K562 (cell line): Measurements from ENCODE around the gene KL. TPM values are rescaled to one million over a fixed set of nuclear protein-coding genes. Genes with fewer than 3 reads are reported as not detected.

Experiments
- ATAC-seq: fragments of 200-7000 bp; cut with Tn5 transposase; 3 replicates; pipeline ENCODE4 v1.9.1; 2020; ENCODE audit warnings: moderate library complexity
- BruUV-seq: library from RNA; stranded (reverse); fragments of 400-500 nt; replicated peaks from 2 replicates; lab custom pipeline; 2021; lab: Mats Ljungman, UMichigan
- CTCF ChIA-PET: fragments of 300-600 bp; formaldehyde crosslinking; extraction: SDS; loops from one replicate; lab custom pipeline; 2021; ENCODE audit warnings: low intra/inter-chr PET ratio; lab: Yijun Ruan, JAX
- POLR2A ChIA-PET: fragments of 300-600, 350-650 bp; sonication (Branson Sonifier 250); formaldehyde crosslinking; extraction: SDS; loops from one replicate; lab custom pipeline; 2021; ENCODE audit warnings: antibody characterized with exemption, inconsistent platforms; lab: Yijun Ruan, JAX
- DNase-seq, 4 experiments: peaks; one replicate each; pipeline versions ENCODE4 v3.0.0 to v3.0.0-alpha.2; 2011 to 2018; ENCODE audit warnings: low spot score in 3 of 4, mixed read lengths in 3 of 4; ENCODE audit errors: extremely low read depth in 1 of 4
- FAIRE-seq: peaks from 2 replicates; lab custom pipeline; 2011; peaks lifted over from hg19 to GRCh38; lab: Jason Lieb, UNC
- H2AFZ ChIP-seq: 2 replicates; pipeline ENCODE4 v1.6.0; 2011; ENCODE audit warnings: low read depth, low read length, control low read depth, inconsistent platforms
- H3K27ac ChIP-seq: fragments of 200-600 bp; 3 replicates; pipeline ENCODE4 v1.8.0; 2011; ENCODE audit warnings: low read depth, mild to moderate bottlenecking, control low read depth, inconsistent platforms, low read length, moderate library complexity, mixed read lengths; ENCODE audit errors: extremely low read depth
- H3K27me3 ChIP-seq, 2 experiments: fragments of 300-600 bp in 1 of 2; 2 replicates in 1 of 2; 3 replicates in 1 of 2; pipeline versions ENCODE4 v1.6.0 to v1.8.0; 2011; ENCODE audit warnings: inconsistent platforms in 2 of 2, low read length in 2 of 2, mild to moderate bottlenecking in 1 of 2, mixed read lengths in 1 of 2, moderate library complexity in 1 of 2; ENCODE audit not compliant: control insufficient read depth in 2 of 2, insufficient read depth in 2 of 2
- H3K36me3 ChIP-seq: fragments of 300-600 bp; 3 replicates; pipeline ENCODE4 v1.8.0; 2011; ENCODE audit warnings: mild to moderate bottlenecking, low read length, inconsistent platforms; ENCODE audit not compliant: control insufficient read depth, insufficient read depth
- H3K4me1 ChIP-seq, 2 experiments: fragments of 200-600 bp in 1 of 2; replicated peaks in 1 of 2; 2 replicates in 1 of 2; 3 replicates in 1 of 2; pipeline versions ENCODE4 v1.5.1 to v1.8.0; 2011; ENCODE audit warnings: inconsistent platforms in 2 of 2, low read length in 2 of 2, mild to moderate bottlenecking in 1 of 2, mixed read lengths in 1 of 2, moderate library complexity in 1 of 2; ENCODE audit not compliant: control insufficient read depth in 2 of 2, insufficient read depth in 2 of 2
- H3K4me2 ChIP-seq: 2 replicates; pipeline ENCODE4 v1.6.1; 2011; ENCODE audit warnings: low read length, control low read depth, inconsistent platforms, mixed read lengths; ENCODE audit not compliant: insufficient read depth
- H3K4me3 ChIP-seq: fragments of 200-600 bp; sonication (generic), shearing (Covaris generic); 2 replicates; pipeline ENCODE4 v1.5.1; 2016; ENCODE audit warnings: control low read depth, inconsistent platforms
- H3K79me2 ChIP-seq: fragments of 200-600 bp; 3 replicates; pipeline ENCODE4 v1.8.0; 2011; ENCODE audit warnings: low read length, inconsistent platforms; ENCODE audit not compliant: control insufficient read depth, insufficient read depth
- H3K9ac ChIP-seq, 2 experiments: 2 replicates each; pipeline versions ENCODE4 v1.6.0 to v1.6.1; 2011; ENCODE audit warnings: low read depth in 2 of 2, low read length in 2 of 2, control low read depth in 1 of 2, inconsistent platforms in 1 of 2, mild to moderate bottlenecking in 1 of 2, mixed read lengths in 1 of 2; ENCODE audit not compliant: insufficient read depth in 1 of 2
- H3K9me1 ChIP-seq: one replicate; pipeline ENCODE4 v1.6.0; 2011; ENCODE audit warnings: inconsistent platforms, mild to moderate bottlenecking, low read length, moderate library complexity; ENCODE audit not compliant: control insufficient read depth, insufficient read depth
- H3K9me3 ChIP-seq: replicated peaks from 2 replicates; pipeline ENCODE4 v1.5.1; 2011; ENCODE audit warnings: low read depth, low read length, inconsistent platforms; ENCODE audit not compliant: control insufficient read depth, insufficient read depth
- H4K20me1 ChIP-seq: replicated peaks from 2 replicates; pipeline ENCODE4 v1.6.1; 2011; ENCODE audit warnings: low read length, inconsistent platforms, mixed read lengths; ENCODE audit not compliant: control insufficient read depth, insufficient read depth
- ARNT ChIP-seq, 2 experiments: fragments of 450-650 bp; IDR thresholded peaks; 2 replicates each; pipeline ENCODE4 v1.6.1; 2016; ENCODE audit warnings: mild to moderate bottlenecking in 1 of 2
- BRF1 ChIP-seq: IDR thresholded peaks from 3 replicates; pipeline ENCODE4 v1.6.1; 2011; ENCODE audit warnings: borderline replicate concordance, mild to moderate bottlenecking; ENCODE audit not compliant: insufficient read length; ENCODE audit errors: extremely low read depth
- MAFF ChIP-seq: IDR thresholded peaks from 2 replicates; pipeline ENCODE4 v1.6.1; 2012; ENCODE audit warnings: low read length, improper control_type of control experiment
- MAX ChIP-seq: sonication (generic); formaldehyde crosslinking; IDR thresholded peaks from 2 replicates; pipeline ENCODE4 v1.9.0; 2022; ENCODE audit warnings: mild to moderate bottlenecking, missing genetic modification reagents
- POLR3A ChIP-seq: IDR thresholded peaks from 2 replicates; pipeline ENCODE4 v1.6.1; 2011; ENCODE audit warnings: borderline replicate concordance, mild to moderate bottlenecking, moderate library complexity; ENCODE audit not compliant: insufficient read length, insufficient read depth; ENCODE audit errors: extremely low read depth
- RBM34 ChIP-seq: fragments of 200-400 bp; formaldehyde crosslinking; IDR thresholded peaks from 2 replicates; pipeline ENCODE4 v1.6.1; 2018; ENCODE audit warnings: low read length, borderline replicate concordance; ENCODE audit not compliant: insufficient read depth
- TCF15 ChIP-seq: fragments of 250-450 bp; sonication (Bioruptor Pico); IDR thresholded peaks from 2 replicates; pipeline ENCODE4 v1.8.0; 2022; ENCODE audit warnings: moderate library complexity, mild to moderate bottlenecking, inconsistent platforms
- UBTF ChIP-seq, 2 experiments: IDR thresholded peaks; 2 replicates each; pipeline ENCODE4 v1.6.1; 2012; ENCODE audit warnings: improper control_type of control experiment in 2 of 2, low read depth in 2 of 2, low read length in 2 of 2, borderline replicate concordance in 1 of 2
- ZFP1 ChIP-seq: fragments of 450-650 bp; formaldehyde crosslinking; IDR thresholded peaks from 2 replicates; pipeline ENCODE4 v1.4.0; 2020; ENCODE audit warnings: mild to moderate bottlenecking, mixed read lengths
- ZNF347 ChIP-seq: fragments of 450-650 bp; formaldehyde crosslinking; IDR thresholded peaks from 2 replicates; pipeline ENCODE4 v1.4.0; 2020; ENCODE audit warnings: low read depth, mild to moderate bottlenecking, moderate library complexity
- ZNF609 ChIP-seq: sonication (generic); formaldehyde crosslinking; IDR thresholded peaks from 2 replicates; pipeline ENCODE4 v1.8.1; 2023; ENCODE audit warnings: missing genetic modification reagents, mild to moderate bottlenecking, borderline replicate concordance
- ZSCAN29 ChIP-seq: fragments of 450-650 bp; IDR thresholded peaks from 2 replicates; pipeline ENCODE4 v1.6.1; 2017
- WGBS: fragments of 100-300 bp; shearing (Covaris generic); methylation state at CpG from one replicate; pipeline ENCODE4 v1.1.6; 2016; ENCODE audit warnings: low coverage, mixed read lengths; ENCODE audit not compliant: insufficient coverage; ENCODE audit errors: missing lambda C conversion rate; 5-methylcytosine and 5-hydroxymethylcytosine counted together
- in situ Hi-C: fragments of 300-500 bp; cut with MboI; formaldehyde crosslinking; loops from 4 replicates; pipeline ENCODE4 v1.15.0; 2018; ENCODE audit warnings: inconsistent platforms, mixed read lengths
- intact Hi-C: fragments of 100-400 bp; cut with micrococcal nuclease; formaldehyde crosslinking; loops from 2 replicates; pipeline ENCODE4 v1.14.2; 2022
- polyA plus RNA-seq, 8 experiments: library from polyadenylated mRNA; depleted of rRNA in 4 of 8; stranded (reverse) in 5 of 8; unstranded in 3 of 8; fragments of >200 nt; fragmentation: Nextera tagmentation in 2 of 8; fragmentation: Illumina TruSeq in 1 of 8; extraction: Ambion mirVana in 2 of 8; extraction: Trizol in 1 of 8; gene quantifications; 2 replicates each; pipeline versions ENCODE4 v1.2.1 to v1.2.3, GENCODE V29; 2011 to 2014; ENCODE audit warnings: inconsistent platforms in 1 of 8, missing spikeins in 1 of 8
- total RNA-seq, 7 experiments: library from RNA; depleted of rRNA in 6 of 7; stranded (reverse); fragments of >200 nt in 6 of 7; fragmentation: Illumina TruSeq in 2 of 7; extraction: Trizol in 2 of 7; gene quantifications; 2 replicates each; pipeline versions ENCODE4 v1.2.1 to v1.2.3, GENCODE V29; 2011 to 2021; ENCODE audit warnings: low replicate concordance in 1 of 7

KL gene
- total and polyA plus RNA-seq, 9 of the 15 experiments (the other 6 are each of a cell fraction or from before 2014, with no cell fraction given): not detected

GRCh38 chr13:32997399-32997798, 18.8 kb upstream of the KL start:
- POLR2A ChIA-PET: no interaction called here
- Histone ChIP-seq H3K4me1 (no peaks in the 10 kb centered on the region), H3K79me2 (no peaks in the 10 kb centered on the region), H3K9ac (no peak overlapping the region), H3K9me3 (no peaks in the 10 kb centered on the region), H3K36me3 (no peaks in the 10 kb centered on the region), H3K9me1 (no peaks in the 10 kb centered on the region), H3K27me3 (no peaks in the 10 kb centered on the region), H2AFZ (no peak overlapping the region), H3K4me2 (no peak overlapping the region), H4K20me1 (no peaks in the 10 kb centered on the region), H3K27ac (no peak overlapping the region), H3K4me3 (no peak overlapping the region)
- CTCF ChIA-PET: no interaction called here
- BruUV-seq: no TSS peak
- WGBS: 0% methylated on average over 2 of the region's 2 CpGs
- in situ Hi-C loops (no loop called here), intact Hi-C loops (no loop called here)
- no peak for FAIRE-seq
- no peak for TF ChIP-seq ARNT (IDR thresholded peaks at IDR 0.05)
- no peak for TF ChIP-seq POLR3A
- no peak for TF ChIP-seq ZNF609
- no peak for TF ChIP-seq ZSCAN29
- TF ChIP-seq UBTF (IDR thresholded peaks at IDR 0.05; ENCODE audit: borderline replicate concordance in 1 of 2, low read depth in 2 of 2, low read length in 2 of 2): no peak
- no peak for TF ChIP-seq ZNF347 (CRISPR knock-in tag)
- no peak for TF ChIP-seq MAX
- no peak for TF ChIP-seq BRF1
- no peak for TF ChIP-seq MAFF
- TF ChIP-seq ZFP1 (CRISPR knock-in tag): no peak
- no peak for TF ChIP-seq TCF15
- TF ChIP-seq RBM34: no peak
- no peak for DNase-seq
- no peak for ATAC-seq
